Lower leg skin (tissue), 4 donors: ENCODE results near the gene STIL. TPM values are rescaled to one million over a fixed set of nuclear protein-coding genes. Genes with fewer than 3 reads are reported as not detected.

ENCODE experiments used
- DNase-seq, 2 donors: peaks; one replicate each; pipeline ENCODE4 v3.0.0-alpha.2; 2019; ENCODE audit warnings: low spot score in 2 of 2
- H3K4me3 ChIP-seq: fragments of 200-600 bp; sonication (generic); 2 replicates; pipeline ENCODE4 v1.5.1; 2017; ENCODE audit warnings: mild to moderate bottlenecking, low read depth; ENCODE audit not compliant: poor library complexity, severe bottlenecking
- CTCF ChIP-seq, 3 donors: fragments of 450-650 bp; IDR thresholded peaks; one replicate each; pipeline ENCODE4 v1.5.1; 2016; ENCODE audit warnings: antibody characterized with exemption in 3 of 3, mild to moderate bottlenecking in 3 of 3, moderate library complexity in 2 of 3
- POLR2A ChIP-seq, 2 donors: fragments of 450-650 bp; IDR thresholded peaks; one replicate each; pipeline ENCODE4 v1.6.1; 2016 to 2017; ENCODE audit warnings: antibody characterized with exemption in 2 of 2, mild to moderate bottlenecking in 1 of 2, moderate library complexity in 1 of 2
- WGBS, 2 donors: methylation state at CpG; one replicate each; pipeline ENCODE4 v1.1.5; 2018; 5-methylcytosine and 5-hydroxymethylcytosine counted together
- intact Hi-C: fragments of 100-400 bp; cut with DNase I; formaldehyde crosslinking; loops from one replicate; pipeline ENCODE4 v1.15.0; 2023; ENCODE audit warnings: low total_unique reads
- total RNA-seq, 4 donors: library from RNA; depleted of rRNA; stranded (reverse); fragments of >200 nt; gene quantifications; one replicate each; pipeline ENCODE4 v1.1.0, GENCODE V29; 2016

The STIL gene
- total RNA-seq, 4 donors from 2014 or later: 1.8 to 9.7 (median 4.3) TPM

- intact Hi-C loops: no loop called here
- H3K4me3 ChIP-seq: peak within 1 kb of the TSS; percentile 91
- DNase-seq: peak; percentile 84 to 95
- 1% methylated on average over 9 to 38 of the region's 40 CpGs for WGBS, 2 donors
- TF ChIP-seq CTCF (IDR thresholded peaks at IDR 0.05) (no peak), POLR2A (IDR thresholded peaks at IDR 0.05) (no peak)
Observed at GRCh38 chr1:47333578-47333921, 19.6 kb upstream of the STIL start, which contains the start of gene CMPK1. Gene CMPK1 (plus strand): TSS chr1:47333790. CDS start chr1:47333946, 156 bp downstream.

DNA sequence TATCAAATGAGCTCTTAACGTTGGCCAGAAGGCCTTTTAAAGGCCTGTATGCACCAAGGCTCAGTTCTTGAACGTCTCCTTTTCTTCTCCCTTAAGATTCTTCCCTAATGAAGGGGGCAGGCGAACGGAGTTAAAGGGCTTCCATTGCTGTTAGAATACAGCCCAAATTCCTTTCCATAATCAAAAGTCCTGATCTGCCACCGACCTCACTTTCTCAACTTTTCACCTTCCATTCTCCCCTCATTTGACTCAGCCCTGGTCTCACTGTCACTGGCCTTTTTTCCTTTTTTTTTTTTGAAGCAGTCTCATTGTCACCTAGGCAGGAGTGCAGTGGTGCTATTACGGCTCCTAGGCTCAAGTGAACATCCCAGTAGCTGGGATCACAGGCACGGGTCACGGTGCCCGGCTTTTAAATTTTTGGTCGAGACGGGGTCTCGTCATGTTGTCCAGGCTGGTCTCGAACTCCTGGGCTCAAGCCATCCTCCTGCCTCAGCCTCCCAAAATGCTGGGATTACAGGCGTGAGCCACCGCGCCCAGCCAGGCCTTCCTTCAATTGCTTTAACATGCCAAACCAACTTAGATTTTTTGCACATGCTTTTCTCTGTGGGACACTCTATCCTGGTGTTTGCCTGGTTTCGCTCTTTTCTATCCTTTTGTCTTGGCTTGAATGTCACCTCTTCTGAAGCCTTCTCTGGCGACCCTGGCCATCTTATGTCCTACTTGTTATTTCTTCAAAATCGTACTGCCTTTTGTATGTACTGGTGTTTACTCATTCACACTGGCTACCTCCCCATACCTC lies 19.0 kb upstream of the STIL start:
- intact Hi-C loops: no loop called here
- no peak for DNase-seq
- no peak for TF ChIP-seq CTCF (IDR thresholded peaks at IDR 0.05)
- TF ChIP-seq POLR2A (IDR thresholded peaks at IDR 0.05): no peak
- 43 to 48% methylated on average over 19 of the region's 19 CpGs for WGBS, 2 donors
- H3K4me3 ChIP-seq: peak overlapping the region; percentile 91

DNA sequence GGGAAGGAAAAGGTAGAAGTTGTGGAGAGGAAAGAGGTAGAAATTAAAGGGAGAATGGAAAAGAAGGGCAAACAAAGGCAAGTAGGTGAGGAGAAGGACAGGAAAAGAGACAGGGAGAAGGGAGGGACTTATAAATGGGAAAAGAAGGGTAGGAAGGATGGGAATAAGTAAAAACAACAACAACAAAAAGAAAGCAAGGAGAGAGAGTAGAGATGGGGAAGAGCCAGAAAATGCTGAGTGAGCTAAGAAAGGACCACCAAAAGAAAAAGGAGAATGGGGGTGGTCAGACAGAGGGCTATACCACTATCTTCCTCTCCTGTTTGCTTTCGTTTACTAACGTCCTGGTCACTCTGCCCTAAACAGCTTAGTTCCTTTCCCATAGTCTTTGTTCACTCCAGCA lies 17.9 kb upstream of the STIL start:
- no peak for DNase-seq
- intact Hi-C loops: no loop called here
- WGBS, 2 donors: 89 to 93% methylated on average over 2 of the region's 2 CpGs
- no peak for TF ChIP-seq CTCF (IDR thresholded peaks at IDR 0.05)
- no peak for TF ChIP-seq POLR2A (IDR thresholded peaks at IDR 0.05)
- H3K4me3 ChIP-seq: no peak overlapping the region

- no peak for TF ChIP-seq CTCF (IDR thresholded peaks at IDR 0.05)
- no peak for TF ChIP-seq POLR2A (IDR thresholded peaks at IDR 0.05)
- no peak overlapping the region for H3K4me3 ChIP-seq
- no peak for DNase-seq
- intact Hi-C loops: no loop called here
- 83 to 87% methylated on average over 1 of the region's 1 CpG for WGBS, 2 donors
Observed at GRCh38 chr1:47330212-47330611, 16.3 kb upstream of the STIL start.

- 93 to 97% methylated on average over 3 of the region's 3 CpGs for WGBS, 2 donors
- H3K4me3 ChIP-seq: no peak overlapping the region
- intact Hi-C loops: no loop called here
- DNase-seq: no peak
- TF ChIP-seq POLR2A (IDR thresholded peaks at IDR 0.05) (no peak), CTCF (IDR thresholded peaks at IDR 0.05) (no peak)
Observed at GRCh38 chr1:47328992-47329391, 15.0 kb upstream of the STIL start.

DNA sequence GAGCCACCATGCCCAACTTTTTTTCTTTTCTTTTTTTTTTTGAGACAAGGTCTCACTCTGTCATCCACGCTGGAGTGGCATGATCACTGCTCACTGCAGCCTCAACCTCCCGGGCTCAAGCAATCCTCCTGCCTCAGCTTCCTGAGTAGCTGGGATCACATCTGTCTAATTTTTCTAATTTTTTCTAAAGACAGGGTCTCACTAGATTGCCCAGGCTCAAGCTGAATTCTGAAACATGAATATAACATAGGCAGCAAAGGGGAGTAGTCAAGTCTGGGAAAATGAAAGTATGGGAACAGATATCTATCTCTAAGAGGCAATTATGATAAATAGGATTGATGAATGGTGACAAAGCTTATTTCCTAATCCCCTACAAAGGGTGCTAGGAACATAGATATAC lies 12.3 kb upstream of the STIL start:
- WGBS, 2 donors: 81 to 84% methylated on average over 2 of the region's 2 CpGs
- no peak overlapping the region for H3K4me3 ChIP-seq
- no peak for DNase-seq
- no peak for TF ChIP-seq POLR2A (IDR thresholded peaks at IDR 0.05)
- no peak for TF ChIP-seq CTCF (IDR thresholded peaks at IDR 0.05)
- intact Hi-C loops: no loop called here
